Neural crest cell (in vitro differentiated cells): ENCODE measurements around the gene ANKRD13D. TPM values are rescaled to one million over a fixed set of nuclear protein-coding genes. Genes with fewer than 3 reads are reported as not detected.

Experiments
- DNase-seq: peaks from one replicate; pipeline ENCODE4 v3.0.0; 2021; ENCODE audit warnings: low read depth, mixed read lengths, low spot score
- H3K27ac Mint-ChIP-seq: one replicate; pipeline ENCODE4 v1.8.0; 2021; ENCODE audit warnings: mild to moderate bottlenecking, mixed read lengths; ENCODE audit not compliant: unreplicated experiment
- H3K27me3 Mint-ChIP-seq: 2 replicates; pipeline ENCODE4 v1.8.0; 2021; ENCODE audit warnings: low read depth, mild to moderate bottlenecking, mixed read lengths
- H3K36me3 Mint-ChIP-seq: 2 replicates; pipeline ENCODE4 v1.8.0; 2021; ENCODE audit warnings: low read depth, mild to moderate bottlenecking, mixed read lengths
- H3K4me1 Mint-ChIP-seq: 2 replicates; pipeline ENCODE4 v1.8.0; 2021; ENCODE audit warnings: mixed read lengths
- H3K4me3 Mint-ChIP-seq: one replicate; pipeline ENCODE4 v1.8.0; 2021; ENCODE audit warnings: mild to moderate bottlenecking, mixed read lengths
- H3K9me3 Mint-ChIP-seq: 2 replicates; pipeline ENCODE4 v1.8.0; 2021; ENCODE audit warnings: mixed read lengths
- CTCF ChIP-seq: fragments of 200-600 bp; sonication (generic); conservative IDR thresholded peaks from 2 replicates; pipeline ENCODE4 v1.5.0; 2021; ENCODE audit warnings: antibody characterized with exemption, mild to moderate bottlenecking
- total RNA-seq: library from RNA; stranded (reverse); gene quantifications from 2 replicates; pipeline ENCODE4 v1.2.1, GENCODE V29; 2021

ANKRD13D gene
- total RNA-seq, 1 donor from 2014 or later = 71.8 TPM

GRCh38 chr11:67320011-67320410 lies 30.9 kb downstream of the ANKRD13D start:
- peaks cover 2% of the 10 kb centered on the region for H3K27me3 Mint-ChIP-seq
- H3K4me3 Mint-ChIP-seq = peak overlapping the region; percentile 62
- H3K27ac Mint-ChIP-seq = no peak overlapping the region
- H3K9me3 Mint-ChIP-seq = no peaks in the 10 kb centered on the region
- no peak for TF ChIP-seq CTCF
- H3K4me1 Mint-ChIP-seq = peaks cover 30% of the 10 kb centered on the region
- H3K36me3 Mint-ChIP-seq = no peaks in the 10 kb centered on the region
- no peak for DNase-seq

DNA sequence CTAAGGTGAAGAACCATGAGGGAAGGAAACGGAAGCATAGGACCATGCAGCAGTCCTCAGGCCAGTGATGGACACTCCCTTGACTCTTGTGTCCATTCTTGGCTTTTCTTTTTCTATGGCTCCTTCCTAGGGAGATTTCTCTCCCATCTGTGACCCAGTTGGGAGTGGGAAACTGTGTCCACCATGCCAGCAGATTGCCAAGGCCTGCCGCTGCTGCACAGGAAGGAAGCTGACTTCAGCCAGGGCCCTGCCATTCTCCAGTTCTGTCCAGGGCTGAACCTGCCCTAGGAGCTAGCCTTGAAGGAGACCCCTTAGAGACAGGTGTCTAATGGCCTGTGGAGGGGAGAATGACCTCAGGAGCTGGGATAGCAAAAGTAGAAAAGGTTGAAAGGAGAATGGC lies 31.6 kb downstream of the ANKRD13D start:
- no peaks in the 10 kb centered on the region for H3K36me3 Mint-ChIP-seq
- no peaks in the 10 kb centered on the region for H3K9me3 Mint-ChIP-seq
- peaks cover 2% of the 10 kb centered on the region for H3K27me3 Mint-ChIP-seq
- no peak overlapping the region for H3K27ac Mint-ChIP-seq
- TF ChIP-seq CTCF = no peak
- H3K4me1 Mint-ChIP-seq = peaks cover 23% of the 10 kb centered on the region
- DNase-seq = no peak
- peak overlapping the region; percentile 62 for H3K4me3 Mint-ChIP-seq

DNA sequence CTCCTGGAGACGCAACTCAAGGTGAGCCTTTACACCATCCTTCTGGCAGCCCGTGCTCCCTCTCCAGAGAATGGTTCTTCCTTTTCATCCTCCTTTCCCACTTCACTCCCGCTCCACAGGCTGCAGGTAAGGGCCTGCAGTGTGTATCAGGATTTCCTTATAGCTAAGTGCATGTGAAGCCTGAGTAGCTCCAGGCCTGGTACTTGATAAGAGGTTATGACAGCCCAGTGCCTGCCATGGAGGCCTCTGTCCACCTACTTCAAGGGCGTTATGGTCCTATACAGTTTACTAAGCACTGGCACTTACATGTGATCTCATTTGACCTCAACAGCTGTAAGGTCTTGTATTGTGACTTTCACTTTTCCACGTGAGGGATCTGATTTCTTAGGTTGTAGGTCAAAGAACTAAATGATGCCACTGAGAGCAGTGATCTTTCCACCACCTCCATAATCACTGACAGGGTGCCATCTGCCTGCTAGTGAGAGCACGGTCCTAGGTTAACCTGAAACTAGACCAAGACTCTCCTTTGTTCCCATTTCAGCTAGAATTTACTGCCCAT lies 32.3 kb downstream of the ANKRD13D start:
- Mint-ChIP-seq H3K36me3 (peaks cover 4% of the 10 kb centered on the region), H3K9me3 (no peaks in the 10 kb centered on the region), H3K27ac (no peak overlapping the region), H3K4me1 (peaks cover 21% of the 10 kb centered on the region), H3K27me3 (peaks cover 2% of the 10 kb centered on the region), H3K4me3 (no peak overlapping the region)
- no peak for DNase-seq
- TF ChIP-seq CTCF = no peak

DNA sequence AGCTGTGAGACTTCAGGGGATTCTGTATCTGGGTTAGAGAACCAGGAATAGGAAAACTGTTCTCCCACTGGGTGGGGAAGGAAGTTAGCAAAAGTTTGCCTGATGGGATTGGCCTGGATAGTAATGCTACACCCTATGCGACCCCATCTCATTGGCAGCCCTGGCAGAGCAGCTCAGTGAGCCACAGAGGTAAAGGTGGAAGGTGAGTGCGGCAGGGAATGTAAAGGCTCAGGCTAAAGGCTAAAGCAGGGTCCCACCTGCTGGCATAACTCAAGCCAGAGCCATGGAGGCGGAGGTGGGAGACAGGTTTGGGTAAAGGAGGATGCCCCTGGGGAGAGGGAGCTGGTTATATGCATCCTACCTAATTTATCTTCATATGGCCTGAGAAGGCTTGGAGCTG lies 32.9 kb downstream of the ANKRD13D start:
- peaks cover 18% of the 10 kb centered on the region for H3K4me1 Mint-ChIP-seq
- TF ChIP-seq CTCF = no peak
- no peak overlapping the region for H3K27ac Mint-ChIP-seq
- H3K27me3 Mint-ChIP-seq = peaks cover 2% of the 10 kb centered on the region
- no peaks in the 10 kb centered on the region for H3K9me3 Mint-ChIP-seq
- H3K36me3 Mint-ChIP-seq = peaks cover 4% of the 10 kb centered on the region
- no peak overlapping the region for H3K4me3 Mint-ChIP-seq
- DNase-seq = no peak

DNA sequence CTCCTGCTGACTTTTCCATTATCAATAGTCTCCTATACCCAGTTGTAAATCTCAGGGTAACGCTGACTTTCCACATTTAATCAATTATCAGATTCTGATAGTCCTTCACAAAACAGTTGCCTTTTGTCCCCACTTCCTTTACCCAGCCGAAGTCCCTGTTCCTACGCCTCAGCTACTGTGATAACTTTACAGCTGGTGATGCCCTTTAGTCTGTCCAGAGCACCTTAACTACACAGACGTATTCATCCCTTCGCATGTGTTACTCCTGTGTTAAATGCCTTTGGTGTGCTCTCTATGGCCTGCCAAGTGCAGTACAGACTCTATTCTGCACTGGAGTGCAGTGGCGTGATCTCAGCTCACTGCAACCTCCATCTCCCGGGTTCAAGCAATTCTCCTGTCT lies 34.4 kb downstream of the ANKRD13D start:
- no peak for TF ChIP-seq CTCF
- H3K4me3 Mint-ChIP-seq = peak overlapping the region; percentile 6
- no peak overlapping the region for H3K27ac Mint-ChIP-seq
- peaks cover 8% of the 10 kb centered on the region for H3K4me1 Mint-ChIP-seq
- DNase-seq = no peak
- H3K27me3 Mint-ChIP-seq = peaks cover under 1% of the 10 kb centered on the region
- H3K9me3 Mint-ChIP-seq = no peaks in the 10 kb centered on the region
- H3K36me3 Mint-ChIP-seq = peaks cover 4% of the 10 kb centered on the region
